Large intestine (tissue), 3 donors: ENCODE results near the gene GLRA3. TPM values are rescaled to one million over a fixed set of nuclear protein-coding genes. Genes with fewer than 3 reads are reported as not detected.

Experiments used
- DNase-seq, 2 donors: peaks; one replicate each; pipeline versions ENCODE4 v3.0.0 to v3.0.0-alpha.2; 2013
- H3K27ac ChIP-seq: one replicate; pipeline ENCODE4 v1.5.1; 2013; ENCODE audit warnings: low read length
- H3K27me3 ChIP-seq: 2 replicates; pipeline ENCODE4 v1.6.1; 2013; ENCODE audit warnings: low read length; ENCODE audit not compliant: control insufficient read depth, insufficient read depth
- H3K36me3 ChIP-seq: 2 replicates; pipeline ENCODE4 v1.6.1; 2013; ENCODE audit warnings: low read length; ENCODE audit not compliant: control insufficient read depth, insufficient read depth
- H3K4me1 ChIP-seq: one replicate; pipeline ENCODE4 v1.6.1; 2013; ENCODE audit warnings: low read length; ENCODE audit not compliant: control insufficient read depth, insufficient read depth
- H3K4me3 ChIP-seq: one replicate; pipeline ENCODE4 v1.5.1; 2013; ENCODE audit warnings: low read length
- H3K9me3 ChIP-seq: one replicate; pipeline ENCODE4 v1.6.1; 2013; ENCODE audit warnings: mild to moderate bottlenecking, low read depth, low read length, moderate library complexity; ENCODE audit not compliant: control insufficient read depth
- WGBS: methylation state at CpG from one replicate; pipeline ENCODE4 v1.1.5; 2013; ENCODE audit warnings: low lambda C conversion rate; ENCODE audit not compliant: insufficient coverage; 5-methylcytosine and 5-hydroxymethylcytosine counted together
- polyA plus RNA-seq: library from polyadenylated mRNA; unstranded; fragments of 120-200 nt; gene quantifications from one replicate; pipeline ENCODE4 v1.2.1, GENCODE V29; 2013

GLRA3 gene
- polyA plus RNA-seq, 1 donor, result 1.0 TPM

GRCh38 chr4:174763454-174764104, 65.5 kb downstream of the GLRA3 start:
- Histone ChIP-seq H3K4me1 (no peaks in the 10 kb centered on the region), H3K27me3 (no peaks in the 10 kb centered on the region), H3K9me3 (no peaks in the 10 kb centered on the region), H3K27ac (no peak overlapping the region), H3K36me3 (no peaks in the 10 kb centered on the region), H3K4me3 (no peak overlapping the region)
- WGBS, result 78% methylated on average over 3 of the region's 4 CpGs
- DNase-seq, result no peak

- Histone ChIP-seq H3K27ac (no peak overlapping the region), H3K27me3 (no peaks in the 10 kb centered on the region), H3K36me3 (no peaks in the 10 kb centered on the region), H3K4me3 (no peak overlapping the region), H3K4me1 (no peaks in the 10 kb centered on the region), H3K9me3 (no peaks in the 10 kb centered on the region)
- no peak for DNase-seq
- WGBS, result no CpG with 5 or more reads among the region's 1 CpG
These were observed 67.6 kb downstream of the GLRA3 start for GRCh38 chr4:174761451-174761850.

GRCh38 chr4:174757736-174758135, 71.3 kb downstream of the GLRA3 start:
- Histone ChIP-seq H3K4me1 (no peaks in the 10 kb centered on the region), H3K4me3 (no peak overlapping the region), H3K27ac (no peak overlapping the region), H3K9me3 (no peaks in the 10 kb centered on the region), H3K27me3 (no peaks in the 10 kb centered on the region), H3K36me3 (no peaks in the 10 kb centered on the region)
- no CpG with 5 or more reads among the region's 4 CpGs for WGBS
- no peak for DNase-seq

GRCh38 chr4:174753021-174753420, 76.0 kb downstream of the GLRA3 start:
- WGBS, result no CpG with 5 or more reads among the region's 4 CpGs
- Histone ChIP-seq H3K4me1 (no peaks in the 10 kb centered on the region), H3K4me3 (no peak overlapping the region), H3K27me3 (no peaks in the 10 kb centered on the region), H3K27ac (no peak overlapping the region), H3K36me3 (no peaks in the 10 kb centered on the region), H3K9me3 (no peaks in the 10 kb centered on the region)
- no peak for DNase-seq

- no peak overlapping the region for H3K4me3 ChIP-seq
- DNase-seq, result no peak
- H3K27me3 ChIP-seq, result no peaks in the 10 kb centered on the region
- H3K9me3 ChIP-seq, result no peaks in the 10 kb centered on the region
- no peaks in the 10 kb centered on the region for H3K36me3 ChIP-seq
- H3K4me1 ChIP-seq, result no peaks in the 10 kb centered on the region
- H3K27ac ChIP-seq, result no peak overlapping the region
- WGBS, result 94% methylated on average over 2 of the region's 2 CpGs
These were observed 77.0 kb downstream of the GLRA3 start for GRCh38 chr4:174752026-174752425.

- no peak overlapping the region for H3K27ac ChIP-seq
- H3K9me3 ChIP-seq, result no peaks in the 10 kb centered on the region
- H3K36me3 ChIP-seq, result no peaks in the 10 kb centered on the region
- no peaks in the 10 kb centered on the region for H3K27me3 ChIP-seq
- no peak for DNase-seq
- H3K4me1 ChIP-seq, result no peaks in the 10 kb centered on the region
- H3K4me3 ChIP-seq, result no peak overlapping the region
- WGBS, result 100% methylated on average over 3 of the region's 3 CpGs
These were observed 80.0 kb downstream of the GLRA3 start for GRCh38 chr4:174749091-174749490.

GRCh38 chr4:174746710-174747109, 82.3 kb downstream of the GLRA3 start:
- H3K27ac ChIP-seq, result no peak overlapping the region
- no peaks in the 10 kb centered on the region for H3K36me3 ChIP-seq
- no peaks in the 10 kb centered on the region for H3K9me3 ChIP-seq
- WGBS, result 86% methylated on average over 1 of the region's 2 CpGs
- H3K4me1 ChIP-seq, result no peaks in the 10 kb centered on the region
- DNase-seq, result no peak
- no peaks in the 10 kb centered on the region for H3K27me3 ChIP-seq
- no peak overlapping the region for H3K4me3 ChIP-seq

- no peak overlapping the region for H3K27ac ChIP-seq
- H3K27me3 ChIP-seq, result no peaks in the 10 kb centered on the region
- H3K4me3 ChIP-seq, result no peak overlapping the region
- no peaks in the 10 kb centered on the region for H3K4me1 ChIP-seq
- H3K36me3 ChIP-seq, result no peaks in the 10 kb centered on the region
- no peaks in the 10 kb centered on the region for H3K9me3 ChIP-seq
- DNase-seq, result no peak
These were observed 86.5 kb downstream of the GLRA3 start for GRCh38 chr4:174742561-174742960.

- no peak overlapping the region for H3K27ac ChIP-seq
- H3K36me3 ChIP-seq, result no peaks in the 10 kb centered on the region
- H3K4me3 ChIP-seq, result no peak overlapping the region
- H3K27me3 ChIP-seq, result no peaks in the 10 kb centered on the region
- WGBS, result 100% methylated on average over 1 of the region's 3 CpGs
- H3K9me3 ChIP-seq, result no peaks in the 10 kb centered on the region
- H3K4me1 ChIP-seq, result no peaks in the 10 kb centered on the region
- no peak for DNase-seq
These were observed 89.5 kb downstream of the GLRA3 start for GRCh38 chr4:174739576-174739975.

- Histone ChIP-seq H3K9me3 (no peaks in the 10 kb centered on the region), H3K4me3 (no peak overlapping the region), H3K4me1 (no peaks in the 10 kb centered on the region), H3K27ac (no peak overlapping the region), H3K36me3 (no peaks in the 10 kb centered on the region), H3K27me3 (no peaks in the 10 kb centered on the region)
- no peak for DNase-seq
- no CpG with 5 or more reads among the region's 4 CpGs for WGBS
These were observed 94.9 kb downstream of the GLRA3 start for GRCh38 chr4:174734181-174734580.

- no peak overlapping the region for H3K4me3 ChIP-seq
- no peaks in the 10 kb centered on the region for H3K4me1 ChIP-seq
- WGBS, result 40% methylated on average over 1 of the region's 3 CpGs
- no peaks in the 10 kb centered on the region for H3K36me3 ChIP-seq
- no peaks in the 10 kb centered on the region for H3K9me3 ChIP-seq
- H3K27me3 ChIP-seq, result no peaks in the 10 kb centered on the region
- peak in 1 of 2 donors; percentile 2 for DNase-seq
- H3K27ac ChIP-seq, result no peak overlapping the region
These were observed 111.2 kb downstream of the GLRA3 start for GRCh38 chr4:174717828-174718227.
